ENCODE data around the gene APC2. TPM values are rescaled to one million over a fixed set of nuclear protein-coding genes. Genes with fewer than 3 reads are reported as not detected.

The APC2 gene
- total RNA-seq, 1 experiment from 2014 or later = 1.4 TPM

DNA sequence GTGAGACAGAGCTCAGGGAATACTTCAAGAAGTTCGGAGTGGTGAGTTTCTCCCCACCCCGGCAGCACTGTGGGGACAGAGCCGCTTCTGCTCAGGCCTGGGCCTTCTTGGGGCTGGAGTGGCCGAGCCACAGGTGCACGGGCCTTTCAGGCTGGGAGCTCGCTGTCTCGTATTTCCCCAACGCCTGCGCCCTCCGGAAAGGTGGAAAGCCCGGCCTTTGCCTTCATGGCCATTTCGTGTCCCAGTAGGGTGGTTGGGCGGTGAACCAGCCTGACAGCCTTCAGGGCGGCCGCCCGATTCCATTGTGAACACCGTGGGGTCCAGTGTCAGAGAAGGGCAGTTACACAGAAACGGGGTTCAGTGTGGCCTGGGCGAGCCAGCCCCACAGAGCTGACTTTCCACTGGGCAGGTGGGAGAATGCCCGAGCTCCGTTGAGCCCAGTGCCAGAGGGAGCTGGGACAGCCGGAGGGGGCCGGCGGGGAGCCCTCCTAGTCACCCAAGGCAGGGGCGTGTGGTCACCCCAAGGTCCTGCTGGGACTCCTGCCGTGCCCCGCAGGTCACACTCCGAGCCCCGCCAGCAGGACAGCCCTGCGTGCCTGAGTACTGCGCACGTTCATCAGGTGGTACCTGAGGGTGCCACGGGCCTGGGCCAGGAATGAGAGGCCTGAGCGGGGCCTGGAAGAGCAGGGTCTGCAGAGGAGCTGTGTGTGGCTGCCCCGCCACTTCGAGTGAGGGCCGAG is 28.5 kb upstream of the APC2 start (continued):
- TF ChIP-seq, protein P1, sequence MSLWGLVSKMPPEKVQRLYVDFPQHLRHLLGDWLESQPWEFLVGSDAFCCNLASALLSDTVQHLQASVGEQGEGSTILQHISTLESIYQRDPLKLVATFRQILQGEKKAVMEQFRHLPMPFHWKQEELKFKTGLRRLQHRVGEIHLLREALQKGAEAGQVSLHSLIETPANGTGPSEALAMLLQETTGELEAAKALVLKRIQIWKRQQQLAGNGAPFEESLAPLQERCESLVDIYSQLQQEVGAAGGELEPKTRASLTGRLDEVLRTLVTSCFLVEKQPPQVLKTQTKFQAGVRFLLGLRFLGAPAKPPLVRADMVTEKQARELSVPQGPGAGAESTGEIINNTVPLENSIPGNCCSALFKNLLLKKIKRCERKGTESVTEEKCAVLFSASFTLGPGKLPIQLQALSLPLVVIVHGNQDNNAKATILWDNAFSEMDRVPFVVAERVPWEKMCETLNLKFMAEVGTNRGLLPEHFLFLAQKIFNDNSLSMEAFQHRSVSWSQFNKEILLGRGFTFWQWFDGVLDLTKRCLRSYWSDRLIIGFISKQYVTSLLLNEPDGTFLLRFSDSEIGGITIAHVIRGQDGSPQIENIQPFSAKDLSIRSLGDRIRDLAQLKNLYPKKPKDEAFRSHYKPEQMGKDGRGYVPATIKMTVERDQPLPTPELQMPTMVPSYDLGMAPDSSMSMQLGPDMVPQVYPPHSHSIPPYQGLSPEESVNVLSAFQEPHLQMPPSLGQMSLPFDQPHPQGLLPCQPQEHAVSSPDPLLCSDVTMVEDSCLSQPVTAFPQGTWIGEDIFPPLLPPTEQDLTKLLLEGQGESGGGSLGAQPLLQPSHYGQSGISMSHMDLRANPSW (CRISPR knock-in tag; conservative IDR thresholded peaks at IDR 0.05; ENCODE audit: low read depth) = no peak
- TF ChIP-seq ZNF416 (CRISPR knock-in tag; IDR thresholded peaks at IDR 0.05) (no peak), NR1H2 (CRISPR knock-in tag; IDR thresholded peaks at IDR 0.05) (no peak)
- TF ChIP-seq, protein P2, sequence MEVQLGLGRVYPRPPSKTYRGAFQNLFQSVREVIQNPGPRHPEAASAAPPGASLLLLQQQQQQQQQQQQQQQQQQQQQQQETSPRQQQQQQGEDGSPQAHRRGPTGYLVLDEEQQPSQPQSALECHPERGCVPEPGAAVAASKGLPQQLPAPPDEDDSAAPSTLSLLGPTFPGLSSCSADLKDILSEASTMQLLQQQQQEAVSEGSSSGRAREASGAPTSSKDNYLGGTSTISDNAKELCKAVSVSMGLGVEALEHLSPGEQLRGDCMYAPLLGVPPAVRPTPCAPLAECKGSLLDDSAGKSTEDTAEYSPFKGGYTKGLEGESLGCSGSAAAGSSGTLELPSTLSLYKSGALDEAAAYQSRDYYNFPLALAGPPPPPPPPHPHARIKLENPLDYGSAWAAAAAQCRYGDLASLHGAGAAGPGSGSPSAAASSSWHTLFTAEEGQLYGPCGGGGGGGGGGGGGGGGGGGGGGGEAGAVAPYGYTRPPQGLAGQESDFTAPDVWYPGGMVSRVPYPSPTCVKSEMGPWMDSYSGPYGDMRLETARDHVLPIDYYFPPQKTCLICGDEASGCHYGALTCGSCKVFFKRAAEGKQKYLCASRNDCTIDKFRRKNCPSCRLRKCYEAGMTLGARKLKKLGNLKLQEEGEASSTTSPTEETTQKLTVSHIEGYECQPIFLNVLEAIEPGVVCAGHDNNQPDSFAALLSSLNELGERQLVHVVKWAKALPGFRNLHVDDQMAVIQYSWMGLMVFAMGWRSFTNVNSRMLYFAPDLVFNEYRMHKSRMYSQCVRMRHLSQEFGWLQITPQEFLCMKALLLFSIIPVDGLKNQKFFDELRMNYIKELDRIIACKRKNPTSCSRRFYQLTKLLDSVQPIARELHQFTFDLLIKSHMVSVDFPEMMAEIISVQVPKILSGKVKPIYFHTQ (CRISPR knock-in tag; IDR thresholded peaks at IDR 0.05) = no peak

DNA sequence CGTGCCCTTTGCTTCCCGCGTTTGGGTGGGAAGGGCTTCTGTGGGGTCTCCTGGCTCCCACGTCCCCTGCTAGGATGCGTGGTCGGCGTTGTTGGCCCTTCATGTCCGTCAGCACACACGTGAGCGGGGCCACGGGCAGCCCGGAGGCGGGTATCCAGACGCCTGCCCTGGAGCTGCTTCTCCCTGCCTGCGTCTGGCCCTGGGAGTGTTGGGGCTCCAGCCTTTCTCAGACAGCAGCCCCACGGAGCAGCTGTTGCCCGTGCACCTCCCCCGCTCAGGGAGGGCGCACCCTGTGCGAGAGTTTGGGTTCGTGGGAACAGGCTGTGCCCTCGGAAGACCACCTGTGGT is 28.0 kb upstream of the APC2 start:
- no peaks in the 10 kb centered on the region for H3K27me3 Mint-ChIP-seq (ENCODE audit: low read depth)
- peaks cover 19% of the 10 kb centered on the region for H3K4me1 Mint-ChIP-seq
- ChIA-PET CTCF (interaction anchor here (1.9 kb wide), 1 partner anchor 23 kb away, joined by 5 read pairs; no protein-coding TSS in a partner anchor), POLR2A (no interaction called here)
- DNase-seq (ENCODE audit: low spot score) (no peak), ATAC-seq (no peak)
- H3K27ac Mint-ChIP-seq = no peak overlapping the region; the same call in none of the 2 replicates
- H3K36me3 Mint-ChIP-seq = peaks cover 56% of the 10 kb centered on the region
- no peak overlapping the region for H3K4me3 Mint-ChIP-seq
- no peaks in the 10 kb centered on the region for H3K9me3 Mint-ChIP-seq
- no peak for TF ChIP-seq NFATC4 (CRISPR knock-in tag; IDR thresholded peaks at IDR 0.05)
- no peak for TF ChIP-seq ZNF396 (CRISPR knock-in tag; IDR thresholded peaks at IDR 0.05; ENCODE audit: borderline replicate concordance)
- TF ChIP-seq, protein P3, sequence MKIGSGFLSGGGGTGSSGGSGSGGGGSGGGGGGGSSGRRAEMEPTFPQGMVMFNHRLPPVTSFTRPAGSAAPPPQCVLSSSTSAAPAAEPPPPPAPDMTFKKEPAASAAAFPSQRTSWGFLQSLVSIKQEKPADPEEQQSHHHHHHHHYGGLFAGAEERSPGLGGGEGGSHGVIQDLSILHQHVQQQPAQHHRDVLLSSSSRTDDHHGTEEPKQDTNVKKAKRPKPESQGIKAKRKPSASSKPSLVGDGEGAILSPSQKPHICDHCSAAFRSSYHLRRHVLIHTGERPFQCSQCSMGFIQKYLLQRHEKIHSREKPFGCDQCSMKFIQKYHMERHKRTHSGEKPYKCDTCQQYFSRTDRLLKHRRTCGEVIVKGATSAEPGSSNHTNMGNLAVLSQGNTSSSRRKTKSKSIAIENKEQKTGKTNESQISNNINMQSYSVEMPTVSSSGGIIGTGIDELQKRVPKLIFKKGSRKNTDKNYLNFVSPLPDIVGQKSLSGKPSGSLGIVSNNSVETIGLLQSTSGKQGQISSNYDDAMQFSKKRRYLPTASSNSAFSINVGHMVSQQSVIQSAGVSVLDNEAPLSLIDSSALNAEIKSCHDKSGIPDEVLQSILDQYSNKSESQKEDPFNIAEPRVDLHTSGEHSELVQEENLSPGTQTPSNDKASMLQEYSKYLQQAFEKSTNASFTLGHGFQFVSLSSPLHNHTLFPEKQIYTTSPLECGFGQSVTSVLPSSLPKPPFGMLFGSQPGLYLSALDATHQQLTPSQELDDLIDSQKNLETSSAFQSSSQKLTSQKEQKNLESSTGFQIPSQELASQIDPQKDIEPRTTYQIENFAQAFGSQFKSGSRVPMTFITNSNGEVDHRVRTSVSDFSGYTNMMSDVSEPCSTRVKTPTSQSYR (CRISPR knock-in tag; IDR thresholded peaks at IDR 0.05) = no peak
- no peak for TF ChIP-seq GRHL2 (CRISPR knock-in tag; IDR thresholded peaks at IDR 0.05; ENCODE audit: insufficient replicate concordance, severe bottlenecking)
- TF ChIP-seq, protein P2 (CRISPR knock-in tag; IDR thresholded peaks at IDR 0.05) = no peak
- no peak for TF ChIP-seq NR3C1 (CRISPR knock-in tag; conservative IDR thresholded peaks at IDR 0.05; ENCODE audit: low read depth)
- TF ChIP-seq, protein P4, sequence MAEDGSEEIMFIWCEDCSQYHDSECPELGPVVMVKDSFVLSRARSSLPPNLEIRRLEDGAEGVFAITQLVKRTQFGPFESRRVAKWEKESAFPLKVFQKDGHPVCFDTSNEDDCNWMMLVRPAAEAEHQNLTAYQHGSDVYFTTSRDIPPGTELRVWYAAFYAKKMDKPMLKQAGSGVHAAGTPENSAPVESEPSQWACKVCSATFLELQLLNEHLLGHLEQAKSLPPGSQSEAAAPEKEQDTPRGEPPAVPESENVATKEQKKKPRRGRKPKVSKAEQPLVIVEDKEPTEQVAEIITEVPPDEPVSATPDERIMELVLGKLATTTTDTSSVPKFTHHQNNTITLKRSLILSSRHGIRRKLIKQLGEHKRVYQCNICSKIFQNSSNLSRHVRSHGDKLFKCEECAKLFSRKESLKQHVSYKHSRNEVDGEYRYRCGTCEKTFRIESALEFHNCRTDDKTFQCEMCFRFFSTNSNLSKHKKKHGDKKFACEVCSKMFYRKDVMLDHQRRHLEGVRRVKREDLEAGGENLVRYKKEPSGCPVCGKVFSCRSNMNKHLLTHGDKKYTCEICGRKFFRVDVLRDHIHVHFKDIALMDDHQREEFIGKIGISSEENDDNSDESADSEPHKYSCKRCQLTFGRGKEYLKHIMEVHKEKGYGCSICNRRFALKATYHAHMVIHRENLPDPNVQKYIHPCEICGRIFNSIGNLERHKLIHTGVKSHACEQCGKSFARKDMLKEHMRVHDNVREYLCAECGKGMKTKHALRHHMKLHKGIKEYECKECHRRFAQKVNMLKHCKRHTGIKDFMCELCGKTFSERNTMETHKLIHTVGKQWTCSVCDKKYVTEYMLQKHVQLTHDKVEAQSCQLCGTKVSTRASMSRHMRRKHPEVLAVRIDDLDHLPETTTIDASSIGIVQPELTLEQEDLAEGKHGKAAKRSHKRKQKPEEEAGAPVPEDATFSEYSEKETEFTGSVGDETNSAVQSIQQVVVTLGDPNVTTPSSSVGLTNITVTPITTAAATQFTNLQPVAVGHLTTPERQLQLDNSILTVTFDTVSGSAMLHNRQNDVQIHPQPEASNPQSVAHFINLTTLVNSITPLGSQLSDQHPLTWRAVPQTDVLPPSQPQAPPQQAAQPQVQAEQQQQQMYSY (CRISPR knock-in tag; IDR thresholded peaks at IDR 0.05) = no peak
- TF ChIP-seq, protein P5, sequence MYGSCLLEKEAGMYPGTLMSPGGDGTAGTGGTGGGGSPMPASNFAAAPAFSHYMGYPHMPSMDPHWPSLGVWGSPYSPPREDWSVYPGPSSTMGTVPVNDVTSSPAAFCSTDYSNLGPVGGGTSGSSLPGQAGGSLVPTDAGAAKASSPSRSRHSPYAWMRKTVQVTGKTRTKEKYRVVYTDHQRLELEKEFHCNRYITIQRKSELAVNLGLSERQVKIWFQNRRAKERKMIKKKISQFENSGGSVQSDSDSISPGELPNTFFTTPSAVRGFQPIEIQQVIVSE (CRISPR knock-in tag; IDR thresholded peaks at IDR 0.05; ENCODE audit: borderline replicate concordance) = no peak
- no peak for TF ChIP-seq SMAD3 (CRISPR knock-in tag; IDR thresholded peaks at IDR 0.05; ENCODE audit: borderline replicate concordance)
- no peak for TF ChIP-seq HMGXB4 (CRISPR knock-in tag; IDR thresholded peaks at IDR 0.05)
- TF ChIP-seq SOX15 (CRISPR knock-in tag; IDR thresholded peaks at IDR 0.05) = no peak
- no peak for TF ChIP-seq MYBL2 (CRISPR knock-in tag; IDR thresholded peaks at IDR 0.05)

All from WTC11 (cell line).